ENCODE measurements around the gene PSMD4. TPM values are rescaled to one million over a fixed set of nuclear protein-coding genes. Genes with fewer than 3 reads are reported as not detected.
"Not testable (repeated sequence)": the region's sequence is repeated elsewhere in the genome, so short reads cannot be mapped to it uniquely, and the experiment has no call there.

The PSMD4 gene
- 231 and 242 TPM in 2 replicates for total RNA-seq

DNA sequence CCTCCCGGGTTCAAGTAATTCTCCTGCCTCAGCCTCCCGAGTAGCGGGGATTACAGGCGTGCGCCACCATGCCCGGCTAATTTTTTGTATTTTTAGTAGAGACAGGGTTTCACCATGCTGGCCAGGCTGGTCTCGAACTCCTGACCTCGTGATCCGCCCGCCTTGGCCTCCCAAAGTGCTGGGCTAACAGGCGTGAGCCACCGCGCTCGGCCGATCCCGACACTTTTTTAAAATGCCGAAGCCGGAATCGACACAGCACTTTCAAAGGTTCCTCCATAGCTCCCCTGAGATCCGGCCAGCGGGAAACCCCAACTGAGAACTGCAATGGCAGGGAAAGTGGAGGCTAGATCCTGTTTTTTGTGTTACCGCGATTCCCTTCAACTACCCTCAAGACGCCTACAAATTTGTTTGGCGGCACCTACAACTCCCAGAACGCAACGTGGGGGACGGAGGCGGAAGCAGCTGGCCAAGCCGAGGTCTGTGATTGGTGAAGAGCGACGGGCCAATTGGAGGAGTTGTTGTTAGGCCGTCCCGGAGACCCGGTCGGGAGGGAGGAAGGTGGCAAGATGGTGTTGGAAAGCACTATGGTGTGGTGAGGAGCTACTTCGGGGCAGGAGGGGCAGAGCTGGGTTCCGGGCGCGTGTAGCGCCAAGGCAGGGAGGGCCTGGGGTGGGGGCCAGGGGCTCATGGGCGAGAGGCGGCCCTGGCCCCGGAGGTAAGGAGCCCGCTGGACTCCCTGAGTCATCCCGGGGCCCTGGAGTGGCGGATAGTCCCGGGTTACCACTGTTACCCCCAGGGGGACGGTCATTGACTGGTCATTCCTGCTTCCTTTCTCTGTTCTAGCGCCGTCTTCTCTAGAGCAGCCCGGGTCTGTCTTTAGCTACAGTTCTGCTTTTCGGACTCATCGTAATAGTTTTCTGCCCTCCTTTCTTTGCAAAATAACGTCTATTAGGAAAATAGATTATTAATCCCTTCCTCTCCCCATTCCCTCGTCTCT lies at the start of gene PSMD4:
Gene PSMD4, plus strand, starts transcription at position 518 of the 997 bp plus-strand sequence. Its CDS starts 49 bp downstream, at position 567.
- DNase-seq = peak; percentile 99

DNA sequence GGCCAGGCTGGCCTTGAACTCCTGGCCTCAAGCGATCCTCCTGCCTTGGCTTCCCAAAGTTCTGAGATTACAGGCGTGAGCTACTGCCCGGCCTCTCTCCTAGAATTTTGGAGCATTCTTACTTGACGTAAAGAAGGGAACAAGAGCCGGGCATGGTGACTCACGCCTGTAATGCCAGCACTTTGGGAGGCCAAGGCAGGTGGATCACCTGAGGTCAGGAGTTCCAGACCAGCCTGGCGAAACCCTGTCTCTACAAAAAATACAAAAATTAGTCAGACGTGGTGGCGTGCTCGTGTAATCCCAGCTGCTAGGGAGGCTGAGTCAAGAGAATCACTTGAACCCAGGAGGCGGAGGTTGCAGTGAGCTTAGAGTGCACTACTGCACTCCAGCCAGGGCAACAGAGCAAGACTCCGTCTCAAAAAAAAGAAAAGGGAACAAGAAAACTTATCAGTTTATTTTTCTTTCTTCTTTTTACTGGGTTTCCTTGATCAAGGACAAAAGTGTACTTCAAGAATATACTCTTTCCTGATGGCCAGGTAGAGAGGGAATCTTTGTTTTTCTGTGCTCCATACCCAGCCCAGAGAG lies 49.1 kb upstream of the PSMD4 start:
- not testable (repeated sequence) for DNase-seq

DNA sequence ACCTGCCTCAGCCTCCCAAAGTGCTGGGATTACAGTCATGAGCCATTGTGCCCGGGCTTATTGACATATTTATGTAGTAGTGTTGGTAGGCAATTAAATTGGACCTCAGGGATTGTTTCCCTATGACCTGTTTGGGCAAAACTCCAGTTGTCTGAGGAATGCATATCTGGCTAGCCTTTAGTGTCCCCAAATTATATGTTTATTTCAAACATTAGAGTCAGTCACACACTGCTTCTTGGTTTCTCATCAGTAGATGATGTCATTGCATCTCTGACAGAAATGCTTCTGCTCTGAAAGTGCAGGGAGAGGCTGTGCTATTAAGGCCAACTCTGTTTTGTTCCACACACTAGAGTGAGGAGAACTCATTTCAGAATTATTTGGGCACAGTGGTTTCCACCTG lies 43.7 kb upstream of the PSMD4 start:
- DNase-seq = no peak

DNA sequence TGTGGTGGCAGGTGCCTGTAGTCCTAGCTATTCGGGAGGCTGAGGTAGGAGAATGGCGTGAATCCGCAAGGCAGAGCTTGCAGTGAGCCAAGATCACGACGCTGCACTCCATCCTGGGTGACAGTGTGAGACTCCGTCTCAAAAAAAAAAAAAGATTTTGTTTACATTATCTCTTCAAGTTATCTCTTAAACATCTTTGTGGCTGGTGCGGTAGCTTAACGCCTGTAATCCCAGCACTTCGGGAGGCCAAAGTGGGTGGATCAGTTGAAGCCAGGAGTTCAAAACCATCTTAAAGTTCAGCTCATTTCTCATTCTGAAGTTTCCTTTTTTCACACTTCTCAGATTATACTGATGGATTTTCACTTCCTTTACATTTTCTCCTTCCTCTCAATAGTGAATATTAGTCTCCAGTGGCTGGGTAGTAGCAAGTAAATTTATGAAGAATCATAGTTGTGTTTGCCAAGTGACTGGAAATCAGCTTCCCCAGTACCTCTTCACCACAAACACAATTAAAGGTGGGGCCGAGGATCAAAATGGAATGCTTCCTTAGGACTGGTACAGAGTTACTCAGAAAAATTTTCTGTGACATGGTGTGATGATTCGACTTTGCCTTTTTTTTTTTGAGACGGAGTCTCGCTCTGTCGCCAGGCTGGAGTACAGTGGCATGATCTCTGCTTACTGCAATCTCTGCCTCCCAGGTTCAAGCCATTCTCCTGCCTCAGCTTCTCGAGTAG lies 42.4 kb upstream of the PSMD4 start:
- DNase-seq = no peak

DNA sequence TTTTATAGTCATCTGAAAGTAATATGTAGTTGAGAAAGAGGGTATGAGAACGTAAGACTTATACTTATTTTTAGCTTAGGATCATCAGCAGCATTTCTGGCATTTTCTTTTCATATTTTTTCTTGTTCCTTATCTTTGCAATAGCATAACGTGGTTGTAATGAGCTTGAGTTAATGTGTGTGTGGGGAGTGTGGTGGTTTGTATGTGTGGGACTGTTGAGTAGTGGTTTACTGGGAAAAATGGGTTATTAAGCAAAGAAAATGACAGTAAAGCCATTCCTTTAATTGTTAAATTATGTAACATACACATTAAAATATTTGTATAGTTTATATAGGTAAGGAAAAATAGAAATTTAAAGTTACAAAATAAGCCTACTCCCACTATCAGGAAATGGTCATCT lies 41.0 kb upstream of the PSMD4 start:
- no peak for DNase-seq

DNA sequence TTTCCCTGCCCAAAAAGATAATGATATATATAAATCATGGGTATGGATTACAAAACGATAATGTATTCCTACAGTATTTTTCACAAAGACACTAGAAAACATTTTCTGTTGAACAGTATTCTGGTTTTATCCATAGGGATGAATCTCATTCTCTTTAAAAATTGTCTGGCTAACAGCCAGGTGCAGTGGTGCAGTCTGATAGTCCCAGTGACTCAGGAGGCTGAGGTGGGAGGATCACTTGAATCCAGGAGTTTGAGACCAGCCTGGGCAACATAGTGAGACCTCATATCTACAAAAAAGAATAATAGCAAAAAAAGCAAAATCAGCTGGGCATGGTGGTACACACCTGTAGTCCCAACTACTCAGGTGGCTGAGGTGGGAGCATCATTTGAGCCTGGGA lies 32.9 kb upstream of the PSMD4 start:
- no peak for DNase-seq

DNA sequence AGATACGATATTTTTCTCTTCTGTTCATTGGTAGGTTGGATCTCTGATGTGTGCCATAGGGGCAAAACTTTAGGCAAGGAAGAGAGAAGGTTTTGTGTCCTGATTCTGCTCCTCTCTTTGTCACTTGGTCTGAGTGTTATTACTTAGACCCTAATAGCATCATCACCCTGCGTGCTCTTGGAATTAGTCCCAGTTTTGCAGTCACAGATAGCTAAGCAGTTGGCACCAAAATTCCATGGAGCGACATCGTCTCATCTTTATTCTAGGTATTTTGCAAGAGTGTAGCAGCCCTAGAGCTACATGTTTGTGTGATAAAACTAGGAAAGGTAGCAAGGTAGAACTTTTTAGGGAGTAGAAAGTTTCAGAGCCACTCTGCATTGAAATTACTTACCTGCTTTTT lies 32.4 kb upstream of the PSMD4 start:
- no peak for DNase-seq

DNA sequence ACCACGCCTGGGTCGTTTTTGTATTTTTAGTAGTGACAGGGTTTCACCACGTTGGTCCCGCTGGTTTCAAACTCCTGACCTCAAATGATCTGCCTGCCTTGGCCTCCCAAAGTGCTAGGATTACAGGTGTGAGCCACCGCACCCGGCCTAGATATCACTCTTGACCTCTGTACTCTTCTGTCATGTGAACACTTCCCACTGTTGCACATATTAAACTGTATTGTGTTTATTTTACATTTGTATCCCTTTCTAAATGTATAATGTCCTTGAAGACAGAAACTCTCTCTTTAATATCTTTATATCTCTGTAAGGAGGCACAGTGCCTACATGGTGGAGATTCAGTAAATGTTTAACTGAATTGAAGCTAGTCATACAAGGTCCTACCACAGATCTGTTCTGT lies 19.3 kb upstream of the PSMD4 start:
- no peak for DNase-seq

DNA sequence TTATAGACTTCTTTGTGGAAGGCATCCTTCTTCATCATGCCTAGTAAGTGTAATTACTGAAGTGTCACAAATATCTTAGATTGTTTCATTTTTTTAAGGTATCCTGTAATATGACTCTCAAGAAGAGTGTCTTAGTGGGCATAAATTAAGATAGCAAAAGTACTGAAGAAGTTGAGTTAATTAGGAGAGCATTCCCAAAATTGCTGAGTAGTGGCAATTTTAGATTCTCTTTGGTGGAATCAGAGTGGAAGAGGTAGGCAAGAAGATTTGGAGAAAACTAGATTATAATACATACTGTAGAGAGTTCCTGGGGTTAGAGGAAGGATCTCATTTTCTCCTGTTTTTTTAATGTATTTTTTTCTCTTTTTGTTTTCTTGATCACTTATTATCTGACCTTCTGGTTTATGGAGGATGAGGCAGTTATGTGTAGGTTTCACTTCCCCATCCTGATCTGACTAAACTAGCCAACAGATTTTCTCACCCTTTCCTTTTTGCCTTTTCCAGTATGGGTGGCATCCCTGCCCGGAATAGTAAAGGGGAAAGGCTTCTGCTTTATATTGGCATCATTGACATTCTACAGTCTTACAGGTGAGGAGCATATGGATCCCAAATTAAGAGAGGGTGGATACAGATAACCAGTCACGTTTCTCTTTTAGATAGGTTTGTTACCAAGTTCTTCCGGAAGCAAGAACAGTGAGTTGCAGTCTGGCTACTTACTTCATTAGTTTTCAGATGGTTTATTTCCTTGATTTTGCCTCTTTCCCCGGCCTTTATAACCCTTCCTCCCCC lies 16.7 kb upstream of the PSMD4 start:
- DNase-seq = no peak

DNA sequence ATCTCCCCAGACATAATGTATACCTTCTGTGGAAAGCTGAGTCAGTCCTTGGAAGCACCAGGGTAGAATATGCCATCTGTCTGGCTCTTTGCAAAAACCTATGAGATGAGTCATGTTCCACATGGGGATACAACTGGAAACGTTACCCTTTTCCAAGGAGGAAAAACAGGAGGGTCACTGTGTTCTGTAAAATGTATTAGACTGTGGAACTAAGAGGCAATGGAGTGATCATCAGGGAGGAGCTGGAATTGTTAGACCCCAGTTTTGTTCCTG lies 16.1 kb upstream of the PSMD4 start:
- DNase-seq = peak; percentile 66

DNA sequence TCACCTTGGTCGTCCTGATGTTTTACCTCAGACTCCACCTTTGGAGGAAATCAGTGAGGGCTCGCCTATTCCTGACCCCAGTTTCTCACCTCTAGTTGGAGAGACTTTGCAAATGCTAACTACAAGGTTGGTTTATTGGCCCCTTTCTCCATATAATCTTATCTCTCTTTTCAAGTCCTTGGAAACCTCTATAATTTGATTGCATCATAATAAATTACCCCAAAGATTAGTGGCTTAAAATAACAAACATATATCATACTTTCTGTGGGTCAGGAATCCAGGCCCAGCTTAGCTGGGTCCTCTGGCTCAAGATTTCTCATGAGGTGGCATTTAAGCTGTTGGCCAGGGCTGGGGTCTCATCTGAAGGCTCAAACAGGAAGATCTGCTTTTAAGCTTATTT lies 12.1 kb upstream of the PSMD4 start:
- no peak for DNase-seq

DNA sequence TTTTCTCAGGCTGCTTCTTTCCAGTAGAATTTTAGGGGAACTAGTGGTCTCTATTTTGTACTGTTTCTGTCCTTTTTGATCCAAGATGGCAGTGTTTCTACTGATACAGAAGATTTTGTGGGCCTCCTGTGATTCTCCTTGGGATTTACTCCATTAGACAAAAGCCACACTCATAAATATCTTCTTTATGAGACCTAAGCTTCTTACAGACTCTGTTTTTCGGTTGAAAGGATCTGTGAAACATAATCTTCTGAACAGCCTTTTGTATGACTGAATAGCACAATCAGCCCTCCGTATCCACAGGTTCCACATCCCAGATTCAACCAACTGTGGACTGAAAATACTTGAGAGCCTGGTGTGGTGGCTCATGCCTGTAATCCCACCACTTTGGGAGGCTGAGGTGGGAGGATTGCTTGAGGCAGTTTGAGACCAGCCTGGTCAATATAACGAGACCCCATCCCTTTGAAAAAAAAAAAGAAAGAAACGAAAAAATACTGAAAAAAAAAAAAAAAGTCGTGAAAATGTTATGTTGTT lies 10.8 kb upstream of the PSMD4 start:
- DNase-seq = no peak

DNA sequence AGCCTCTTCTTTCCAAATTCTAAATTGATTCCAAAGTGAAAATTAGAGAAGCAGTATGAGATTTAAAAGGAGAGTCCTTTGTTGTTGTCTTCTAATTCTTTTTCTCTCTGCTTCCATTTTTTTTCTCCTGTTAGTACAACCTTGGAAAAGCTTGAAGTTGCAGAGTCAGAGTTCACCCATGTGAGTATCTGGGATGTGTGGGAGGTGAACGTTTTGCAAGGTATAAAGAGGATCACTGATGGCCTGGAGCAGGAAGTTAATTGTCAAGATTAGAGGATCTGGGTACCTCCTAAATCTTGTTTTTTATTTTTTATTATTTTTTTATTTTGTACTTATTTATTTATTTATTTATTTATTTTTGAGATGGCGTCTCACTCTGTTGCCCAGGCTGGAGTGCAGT lies 7.7 kb upstream of the PSMD4 start:
- no peak for DNase-seq

DNA sequence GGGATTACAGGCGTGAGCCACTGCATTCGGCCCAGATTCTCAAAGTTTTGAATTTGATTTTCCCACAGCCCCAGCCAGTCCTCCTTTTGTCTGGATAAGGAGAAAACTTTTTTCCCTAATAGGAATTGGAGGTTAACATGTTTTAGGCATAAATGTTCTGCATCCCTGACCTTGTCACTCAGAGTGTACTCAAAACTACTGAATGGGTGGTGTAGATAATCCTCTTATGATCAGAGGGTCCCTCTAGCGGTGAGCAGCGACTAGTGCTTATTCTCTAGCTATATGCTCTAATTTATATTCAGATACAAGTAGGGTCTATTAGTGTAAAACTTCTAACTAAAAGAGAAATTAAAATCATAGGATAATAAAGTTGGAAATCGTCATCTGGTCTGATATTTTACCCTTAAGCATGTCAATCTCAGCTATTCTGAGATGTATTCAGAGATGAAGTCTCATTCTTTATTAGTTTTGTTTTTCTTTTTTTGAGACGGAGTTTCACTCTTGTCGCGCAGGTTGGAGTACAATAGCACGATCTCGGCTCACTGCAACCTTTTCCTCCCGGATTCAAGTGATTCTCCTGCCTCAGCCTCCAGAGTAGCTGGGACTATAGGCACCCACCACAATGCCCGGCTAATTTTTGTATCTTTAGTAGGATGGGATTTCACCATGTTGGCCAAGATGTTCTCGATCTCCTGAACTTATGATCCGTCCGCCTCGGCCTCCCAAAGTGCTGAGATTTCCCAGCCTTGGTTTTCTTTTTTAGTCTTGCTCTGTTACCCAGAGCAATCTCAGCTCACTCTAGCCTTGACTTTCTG lies 2.7 kb upstream of the PSMD4 start:
- peak; percentile 88 for DNase-seq

DNA sequence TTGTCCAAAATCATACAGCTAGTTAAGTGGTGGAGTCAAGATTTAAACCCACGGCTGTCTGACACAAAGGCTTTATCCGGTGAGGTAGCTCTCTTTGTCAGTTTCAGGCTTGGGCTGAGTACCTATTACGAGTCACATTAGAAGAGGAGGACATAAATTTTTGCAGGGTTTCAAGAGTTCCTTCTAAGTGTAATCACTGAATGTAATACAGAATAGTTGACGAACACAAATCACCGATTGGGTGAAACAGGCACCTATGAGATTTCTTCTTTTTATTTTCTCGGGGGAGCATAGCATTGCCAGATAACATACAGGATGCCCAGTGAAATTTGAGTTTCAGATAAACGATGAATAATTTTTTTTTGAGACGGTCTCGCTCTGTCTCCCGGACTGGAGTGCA lies 847 bp downstream of the PSMD4 start:
- DNase-seq = peak; percentile 39

DNA sequence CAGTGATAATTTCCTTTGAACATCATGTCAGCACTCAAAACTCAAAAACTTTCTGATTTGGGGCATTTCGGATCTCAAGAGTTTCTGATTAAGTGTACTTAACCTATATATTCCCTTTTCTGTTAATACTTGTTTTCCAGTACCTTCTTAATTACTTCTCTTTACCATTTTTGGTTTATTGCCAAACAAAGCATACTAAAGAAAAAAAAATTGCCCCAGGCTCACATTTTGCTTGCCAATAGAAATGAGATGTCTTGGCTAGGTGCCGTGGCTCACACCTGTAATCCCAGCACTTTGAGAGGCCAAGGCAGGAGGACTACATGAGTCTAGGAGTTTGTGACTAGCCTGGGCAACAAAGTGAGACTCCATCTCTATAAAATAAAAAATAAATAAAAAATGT lies 4.8 kb downstream of the PSMD4 start:
- no peak for DNase-seq

DNA sequence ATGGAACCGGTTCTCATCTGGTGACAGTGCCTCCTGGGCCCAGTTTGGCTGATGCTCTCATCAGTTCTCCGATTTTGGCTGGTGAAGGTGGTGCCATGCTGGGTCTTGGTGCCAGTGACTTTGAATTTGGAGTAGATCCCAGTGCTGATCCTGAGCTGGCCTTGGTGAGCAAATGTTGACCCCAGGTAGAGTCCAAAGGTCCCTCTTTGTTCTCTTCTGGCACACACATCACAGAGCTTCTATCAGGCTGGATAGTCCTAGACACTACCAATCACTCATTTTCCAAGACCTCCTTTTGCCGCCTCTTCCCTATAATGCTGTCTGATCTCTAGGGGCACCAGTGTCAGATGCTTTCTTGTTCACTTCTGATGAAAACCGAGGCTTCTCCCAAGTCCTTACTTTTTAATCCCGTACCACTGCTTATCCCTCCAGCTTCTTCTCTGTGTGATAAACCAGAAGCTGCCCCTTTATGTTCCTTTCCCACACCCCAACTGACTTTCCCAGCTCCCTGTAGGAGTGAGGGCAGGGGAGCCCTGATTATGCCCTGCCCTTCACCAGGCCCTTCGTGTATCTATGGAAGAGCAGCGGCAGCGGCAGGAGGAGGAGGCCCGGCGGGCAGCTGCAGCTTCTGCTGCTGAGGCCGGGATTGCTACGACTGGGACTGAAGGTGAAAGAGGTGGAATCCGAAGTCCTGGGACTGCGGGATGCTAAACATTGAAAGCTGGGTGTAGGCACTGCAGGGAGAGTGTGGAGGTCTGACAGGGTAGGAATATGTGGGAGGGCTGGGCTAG lies 11.1 kb downstream of the PSMD4 start:
- DNase-seq = no peak

DNA sequence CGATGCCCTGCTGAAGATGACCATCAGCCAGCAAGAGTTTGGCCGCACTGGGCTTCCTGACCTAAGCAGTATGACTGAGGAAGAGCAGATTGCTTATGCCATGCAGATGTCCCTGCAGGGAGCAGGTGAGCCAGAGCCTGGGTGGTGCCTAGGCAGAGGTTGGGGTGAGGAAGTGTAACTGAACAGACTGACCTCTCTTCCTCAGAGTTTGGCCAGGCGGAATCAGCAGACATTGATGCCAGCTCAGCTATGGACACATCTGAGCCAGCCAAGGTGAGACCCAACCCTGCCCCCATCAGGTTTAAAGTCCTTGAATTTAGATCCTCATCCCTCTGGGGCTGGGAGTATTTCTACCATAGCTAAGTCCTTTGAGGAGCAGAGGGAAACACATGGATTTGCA lies 11.8 kb downstream of the PSMD4 start:
- DNase-seq = no peak

DNA sequence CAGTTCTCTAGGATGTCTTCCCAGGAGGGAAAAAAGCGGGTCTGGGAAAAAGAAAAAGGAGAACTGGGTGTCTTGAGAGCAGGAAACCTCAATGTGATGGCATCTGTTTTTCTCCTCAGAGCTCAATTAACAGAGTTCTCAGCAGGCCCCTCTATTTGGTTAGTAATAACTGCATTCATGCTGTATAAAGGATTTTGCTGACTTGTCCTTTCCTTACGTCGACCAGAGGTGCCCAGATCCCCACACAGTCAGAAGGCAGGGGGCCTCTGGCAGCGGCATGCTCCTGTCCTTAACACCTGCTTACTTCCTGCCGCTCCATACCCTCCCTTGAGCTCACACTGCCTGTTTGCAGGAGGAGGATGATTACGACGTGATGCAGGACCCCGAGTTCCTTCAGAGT lies 12.3 kb downstream of the PSMD4 start:
- DNase-seq = no peak

DNA sequence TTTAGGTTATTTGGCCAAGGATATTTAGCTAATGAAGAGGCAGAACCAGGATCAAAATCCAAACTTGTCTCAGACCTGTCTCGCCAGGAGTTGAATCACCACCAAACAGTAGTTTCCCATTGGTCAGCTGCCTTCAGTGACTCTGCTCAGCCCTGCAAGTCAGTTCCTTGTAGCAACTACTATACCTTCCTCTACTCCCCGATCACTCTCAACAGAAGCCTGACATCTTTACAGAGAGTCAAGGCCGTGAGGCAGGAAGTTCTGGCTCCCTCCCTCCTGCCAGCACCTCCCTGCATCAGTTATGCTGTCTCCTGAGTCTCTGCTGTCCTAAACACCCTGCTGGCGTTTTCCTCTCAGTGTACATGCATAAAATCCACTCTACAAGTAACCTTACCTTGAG lies 13.2 kb downstream of the PSMD4 start:
- no peak for DNase-seq

DNA sequence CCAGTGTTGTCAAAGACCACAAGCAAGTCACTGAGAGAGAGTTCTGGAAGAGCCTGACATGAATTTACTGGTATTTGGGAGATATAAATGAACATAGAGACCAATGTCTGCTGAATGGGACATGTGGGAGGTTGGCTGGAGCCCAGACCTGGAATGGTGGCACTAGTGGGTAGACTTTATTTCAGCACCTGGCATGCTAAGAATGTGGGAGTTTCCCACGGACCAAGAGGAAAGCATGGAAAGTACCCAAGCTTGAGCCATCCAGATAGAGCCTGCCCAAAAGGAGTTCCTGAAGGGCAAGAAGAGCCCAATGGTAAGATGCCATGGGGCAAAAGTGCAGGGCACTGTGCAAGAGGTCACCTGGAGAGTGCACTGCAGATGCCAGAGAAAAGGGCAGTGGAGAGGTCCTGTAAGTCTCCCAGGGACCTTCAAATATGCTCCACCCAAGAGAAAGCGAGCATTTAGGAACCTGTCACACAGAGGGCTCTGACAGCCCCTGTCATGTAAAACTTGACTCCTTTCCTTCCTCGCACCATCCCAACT lies 19.5 kb downstream of the PSMD4 start:
- DNase-seq = no peak

Measured in dermis blood vessel endothelial cell (primary cell).